GM12878 (cell line): ENCODE measurements around the gene ING3. TPM values are rescaled to one million over a fixed set of nuclear protein-coding genes. Genes with fewer than 3 reads are reported as not detected.

ENCODE experiments used
- ATAC-seq: fragments of 200-7000 bp; cut with Tn5 transposase; 3 replicates; pipeline ENCODE4 v1.9.1; 2020; ENCODE audit warnings: mild to moderate bottlenecking, moderate library complexity
- BruUV-seq: library from RNA; stranded (reverse); fragments of 400-500 nt; replicated peaks from 2 replicates; lab custom pipeline; 2021; lab: Mats Ljungman, UMichigan
- CTCF ChIA-PET: fragments of 300-600 bp; sonication (Branson Sonifier 250); formaldehyde crosslinking; extraction: SDS; loops from one replicate; lab custom pipeline; 2021; ENCODE audit warnings: inconsistent platforms; lab: Yijun Ruan, JAX
- POLR2A ChIA-PET: fragments of 350-600 bp; formaldehyde crosslinking; extraction: SDS; loops from one replicate; lab custom pipeline; 2021; ENCODE audit warnings: inconsistent platforms; lab: Charles Lee
- RAD21 ChIA-PET: fragments of 300-600 bp; sonication (Branson Sonifier 250); formaldehyde crosslinking; loops from one replicate; lab custom pipeline; 2023; ENCODE audit warnings: antibody characterized with exemption; ENCODE audit not compliant: unreplicated experiment; lab: Charles Lee
- SMC1A ChIA-PET: fragments of 300-600 bp; sonication (Branson Sonifier 250); formaldehyde crosslinking; loops from one replicate; lab custom pipeline; 2023; ENCODE audit not compliant: unreplicated experiment, uncharacterized antibody; lab: Charles Lee
- DNase-seq: peaks from one replicate; pipeline ENCODE4 v3.0.0-alpha.2; 2011; ENCODE audit warnings: low read depth, low spot score
- FAIRE-seq: peaks from 3 replicates; lab custom pipeline; 2011; peaks lifted over from hg19 to GRCh38; lab: Jason Lieb, UNC
- H2AFZ ChIP-seq: 2 replicates; pipeline ENCODE4 v1.6.0; 2011; ENCODE audit warnings: low read depth, low read length, control low read depth; ENCODE audit not compliant: control insufficient read depth
- H3K27ac ChIP-seq: 2 replicates; pipeline ENCODE4 v1.5.1; 2011; ENCODE audit warnings: control low read depth; ENCODE audit not compliant: control insufficient read depth, insufficient read depth
- H3K27me3 ChIP-seq, 2 experiments: replicated peaks in 1 of 2; 2 replicates each; pipeline versions ENCODE4 v1.6.0 to v1.6.1; 2011; ENCODE audit warnings: low read length in 1 of 2; ENCODE audit not compliant: control insufficient read depth in 2 of 2, insufficient read depth in 2 of 2
- H3K36me3 ChIP-seq, 2 experiments: 2 replicates each; pipeline ENCODE4 v1.5.1; 2011; ENCODE audit warnings: low read length in 1 of 2; ENCODE audit not compliant: control insufficient read depth in 2 of 2, insufficient read depth in 2 of 2
- H3K4me1 ChIP-seq: 2 replicates; pipeline ENCODE4 v1.6.1; 2011; ENCODE audit warnings: mild to moderate bottlenecking, low read length, moderate library complexity, mixed read lengths; ENCODE audit not compliant: control insufficient read depth, insufficient read depth
- H3K4me2 ChIP-seq: 2 replicates; pipeline ENCODE4 v1.6.0; 2011; ENCODE audit warnings: control low read depth; ENCODE audit not compliant: control insufficient read depth, insufficient read depth
- H3K4me3 ChIP-seq: fragments of 200-600 bp; sonication (generic); 2 replicates; pipeline ENCODE4 v1.5.1; 2016
- H3K79me2 ChIP-seq: 2 replicates; pipeline ENCODE4 v1.6.0; 2011; ENCODE audit warnings: low read length; ENCODE audit not compliant: control insufficient read depth, insufficient read depth
- H3K9ac ChIP-seq: 2 replicates; pipeline ENCODE4 v1.8.0; 2011; ENCODE audit warnings: low read length, control low read depth, mixed read lengths; ENCODE audit not compliant: control insufficient read depth, insufficient read depth
- H3K9me3 ChIP-seq: replicated peaks from 3 replicates; pipeline ENCODE4 v1.5.1; 2011; ENCODE audit warnings: mild to moderate bottlenecking, low read length; ENCODE audit not compliant: control insufficient read depth, insufficient read depth
- H4K20me1 ChIP-seq: 2 replicates; pipeline ENCODE4 v1.6.0; 2011; ENCODE audit not compliant: control insufficient read depth, insufficient read depth
- CHD1 ChIP-seq: IDR thresholded peaks from 2 replicates; pipeline ENCODE4 v1.6.1; 2012; ENCODE audit warnings: low read depth, low read length, improper control_type of control experiment
- HCFC1 ChIP-seq: fragments of 150-350 bp; IDR thresholded peaks from 2 replicates; pipeline ENCODE4 v1.6.1; 2014; ENCODE audit warnings: low read length
- IKZF1 ChIP-seq: fragments of 450-650 bp; conservative IDR thresholded peaks from 2 replicates; pipeline ENCODE4 v1.6.1; 2017; ENCODE audit warnings: antibody characterized with exemption, mild to moderate bottlenecking
- RAD51 ChIP-seq: fragments of 450-650 bp; IDR thresholded peaks from 2 replicates; pipeline ENCODE4 v1.6.1; 2016; ENCODE audit warnings: moderate library complexity, mild to moderate bottlenecking, inconsistent platforms
- RELA ChIP-seq: fragments of 450-650 bp; IDR thresholded peaks from 2 replicates; pipeline ENCODE4 v1.8.0; 2014; ENCODE audit warnings: borderline replicate concordance; ENCODE audit not compliant: partially characterized antibody
- SUZ12 ChIP-seq: fragments of 200-600 bp; sonication (generic); IDR thresholded peaks from one replicate; pipeline ENCODE4 v1.6.1; 2018; ENCODE audit warnings: antibody characterized with exemption, mild to moderate bottlenecking; ENCODE audit not compliant: unreplicated experiment
- ZBTB11 ChIP-seq: fragments of 450-650 bp; formaldehyde crosslinking; IDR thresholded peaks from 2 replicates; pipeline ENCODE4 v1.5.0; 2022; ENCODE audit warnings: mild to moderate bottlenecking, missing genetic modification characterization
- WGBS: methylation state at CpG from one replicate; pipeline ENCODE4 v1.1.6; 2016; ENCODE audit warnings: low lambda C conversion rate; ENCODE audit not compliant: insufficient replicate concordance, insufficient coverage; ENCODE audit errors: missing lambda C conversion rate; 5-methylcytosine and 5-hydroxymethylcytosine counted together
- in situ Hi-C: fragments of 300-500 bp; cut with MboI; formaldehyde crosslinking; loops from 9 replicates; pipeline ENCODE4 v1.14.3; 2018; ENCODE audit warnings: mixed read lengths
- intact Hi-C: fragments of 100-400 bp; cut with micrococcal nuclease; formaldehyde crosslinking; loops from one replicate; pipeline ENCODE4 v1.14.2; 2022; ENCODE audit not compliant: unreplicated experiment
- polyA plus RNA-seq, 11 experiments: library from polyadenylated mRNA; depleted of rRNA in 4 of 11; unstranded in 6 of 11; stranded (reverse) in 5 of 11; fragments of >200 nt; fragmentation: Nextera tagmentation in 4 of 11; fragmentation: Illumina TruSeq in 1 of 11; extraction: Ambion mirVana in 4 of 11; extraction: Trizol in 1 of 11; gene quantifications; 1 replicate in 1 of 11; 2 replicates in 10 of 11; pipeline versions ENCODE4 v1.2.1 to v1.2.3, GENCODE V29; 2011 to 2016; ENCODE audit warnings: inconsistent platforms in 2 of 11, missing spikeins in 2 of 11, low read depth in 1 of 11
- total RNA-seq, 4 experiments: library from RNA; depleted of rRNA in 3 of 4; stranded (reverse); fragments of >200 nt in 3 of 4; fragmentation: Illumina TruSeq in 1 of 4; extraction: Trizol in 1 of 4; gene quantifications; 2 replicates each; pipeline versions ENCODE4 v1.2.1 to v1.2.3, GENCODE V29; 2013 to 2021

ING3 gene
- total and polyA plus RNA-seq, 10 of the 15 experiments (the other 5 are each of a cell fraction or from before 2014, with no cell fraction given), result 12.1 to 60.8 (median 28.8) TPM

DNA sequence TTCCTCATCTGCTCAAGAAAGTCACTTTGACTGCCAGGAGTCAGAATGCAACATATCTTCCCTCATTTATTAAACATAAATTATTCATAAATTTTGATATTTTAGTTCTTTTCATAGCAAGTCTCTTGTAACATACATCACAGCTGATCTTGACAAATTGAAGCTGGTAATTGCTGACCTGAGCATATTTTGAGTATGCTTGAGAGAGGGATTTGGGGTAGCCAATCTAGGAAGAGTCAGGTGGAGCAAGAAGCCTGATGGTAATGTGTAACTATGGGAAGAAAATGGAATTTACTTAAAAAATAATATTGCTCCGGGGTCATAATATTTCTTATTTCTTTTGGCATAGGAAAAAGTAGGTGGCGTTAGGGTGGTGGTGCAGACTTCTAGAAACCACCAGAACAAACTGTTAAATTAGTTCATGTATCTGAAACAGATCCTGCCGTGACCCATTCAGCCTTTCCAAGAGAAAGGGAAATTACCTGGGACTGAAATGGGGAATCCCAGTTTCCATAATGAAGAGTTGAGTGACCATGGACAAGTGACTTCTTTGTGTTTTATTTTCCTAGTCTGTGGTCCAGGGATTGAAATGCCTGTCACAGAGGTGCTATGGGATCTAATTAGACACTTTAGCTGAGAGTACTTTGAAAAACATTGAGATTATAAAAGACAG lies 50.8 kb downstream of the ING3 start:
- Histone ChIP-seq H4K20me1 (no peaks in the 10 kb centered on the region), H3K27me3 (peaks cover 0 to 6% of the 10 kb centered on the region in 2 experiments; a peak in 1 of 4 replicates), H3K4me3 (no peak overlapping the region), H2AFZ (no peak overlapping the region), H3K9ac (no peak overlapping the region), H3K79me2 (no peaks in the 10 kb centered on the region), H3K4me2 (no peak overlapping the region), H3K27ac (no peak overlapping the region), H3K4me1 (no peaks in the 10 kb centered on the region), H3K36me3 (no peaks in the 10 kb centered on the region), H3K9me3 (no peaks in the 10 kb centered on the region)
- ChIA-PET CTCF (interaction anchor here (0.9 to 1.9 kb wide), 4 partner anchors 10 to 210 kb away, joined by 3 to 5 read pairs (median 4); no protein-coding TSS in a partner anchor), POLR2A (no interaction called here), RAD21 (interaction anchor here (1.2 kb wide), 1 partner anchor 15 kb away, joined by 3 read pairs; no protein-coding TSS in a partner anchor), SMC1A (interaction anchor here (1.4 to 2.1 kb wide), 3 partner anchors 9 to 74 kb away, joined by 3 to 5 read pairs (median 3); no protein-coding TSS in a partner anchor)
- no peak for FAIRE-seq
- TF ChIP-seq SUZ12, result no peak
- no peak for TF ChIP-seq RELA
- no peak for TF ChIP-seq CHD1
- no peak for TF ChIP-seq HCFC1
- TF ChIP-seq IKZF1, result no peak
- TF ChIP-seq ZBTB11, result no peak
- no peak for TF ChIP-seq RAD51
- 50% methylated on average over 3 of the region's 3 CpGs for WGBS
- in situ Hi-C loops (no loop called here), intact Hi-C loops (no loop called here)
- no peak for ATAC-seq
- no peak for DNase-seq
- BruUV-seq, result no TSS peak
